ENCODE results near the gene GDF10. TPM values are rescaled to one million over a fixed set of nuclear protein-coding genes. Genes with fewer than 3 reads are reported as not detected.

GDF10 gene
- total and polyA plus RNA-seq, 2 donors (not counting 3 experiments of a cell fraction or from before 2014, with no cell fraction given), result not detected

DNA sequence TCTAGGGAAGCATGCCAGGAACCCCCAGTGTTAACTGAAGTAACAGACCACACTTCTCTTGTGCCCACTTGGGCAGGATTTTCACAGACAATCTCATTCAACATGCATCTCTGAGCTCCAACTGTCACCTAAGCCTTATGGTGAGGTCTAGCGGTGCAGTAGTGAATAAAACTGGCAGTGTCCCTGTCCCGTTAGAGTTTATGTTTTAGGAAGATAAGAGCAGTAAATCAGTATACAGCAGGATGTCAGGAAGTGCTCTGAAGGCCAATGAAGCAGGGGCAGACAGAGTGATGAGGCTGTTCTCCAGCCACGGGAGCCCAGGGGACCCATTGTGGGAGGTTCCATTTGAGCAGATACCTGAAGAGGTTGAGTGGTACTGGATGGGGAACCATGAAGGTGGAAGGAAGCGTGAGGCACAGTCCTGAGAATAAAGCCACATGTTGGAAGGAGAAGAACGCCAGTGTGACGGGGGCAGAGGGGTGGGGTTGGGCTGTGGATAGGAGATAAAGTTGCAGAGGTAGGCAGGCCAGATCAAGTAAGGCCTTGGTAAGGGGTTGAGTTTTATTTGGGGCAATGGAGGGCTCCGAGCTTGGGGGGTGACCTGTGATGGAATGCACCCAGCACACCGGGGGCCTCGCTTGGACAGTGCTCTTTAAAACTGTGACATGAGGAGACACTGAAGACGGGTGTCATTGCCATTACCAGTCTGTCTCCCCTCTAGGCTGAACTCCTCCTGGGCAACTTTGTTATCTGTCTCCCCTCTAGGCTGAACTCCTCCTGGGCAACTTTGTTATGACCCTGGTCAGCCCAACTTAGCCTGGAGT is 6.6 kb downstream of the GDF10 start:
- Histone ChIP-seq H3K4me2 (ENCODE audit: insufficient read depth, low read length) (no peak overlapping the region), H3K9me1 (replicated peaks; ENCODE audit: control insufficient read depth, extremely low read depth, insufficient read depth, low read length) (no peaks in the 10 kb centered on the region), H3K27ac (ENCODE audit: insufficient read depth, low read depth, low read length) (no peak overlapping the region), H3K4me1 (ENCODE audit: control insufficient read depth, extremely low read depth, insufficient read depth, low read length) (no peaks in the 10 kb centered on the region), H3K9ac (replicated peaks; ENCODE audit: extremely low read depth, insufficient read depth, low read length) (no peak overlapping the region), H3K79me2 (ENCODE audit: control insufficient read depth, insufficient read depth, low read length) (no peaks in the 10 kb centered on the region), H2AFZ (ENCODE audit: low read depth, low read length) (no peak overlapping the region), H4K20me1 (replicated peaks; ENCODE audit: control insufficient read depth, extremely low read depth, insufficient read depth, low read length) (no peaks in the 10 kb centered on the region), H3K4me3 (replicated peaks in 1 of 3; ENCODE audit: insufficient read depth in 1 of 3, low read depth in 1 of 3, low read length in 3 of 3) (no peak overlapping the region), H3K9me3 (replicated peaks; ENCODE audit: control insufficient read depth, insufficient read depth, low read length) (no peaks in the 10 kb centered on the region), H3K36me3 (ENCODE audit: control insufficient read depth in 2 of 2, extremely low read depth in 1 of 2, insufficient read depth in 2 of 2, low read length in 2 of 2) (no peaks in the 10 kb centered on the region), H3K27me3 (ENCODE audit: control insufficient read depth in 2 of 2, insufficient read depth in 2 of 2, low read length in 2 of 2) (peaks cover 0 to 4% of the 10 kb centered on the region in 2 experiments)
- FAIRE-seq, result no peak
- ChIA-PET POLR2A (no interaction called here), CTCF (interaction anchor here (0.8 kb wide), 1 partner anchor 259 kb away, joined by 5 read pairs; no protein-coding TSS in a partner anchor)
- dilution Hi-C loops (cut with MboI; ENCODE audit: extremely low pct_ligation_motif_present, low sequenced_read_pairs) (no loop called here), intact Hi-C loops (cut with micrococcal nuclease) (no loop called here)
- TF ChIP-seq, protein P1, sequence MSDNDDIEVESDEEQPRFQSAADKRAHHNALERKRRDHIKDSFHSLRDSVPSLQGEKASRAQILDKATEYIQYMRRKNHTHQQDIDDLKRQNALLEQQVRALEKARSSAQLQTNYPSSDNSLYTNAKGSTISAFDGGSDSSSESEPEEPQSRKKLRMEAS (IDR thresholded peaks at IDR 0.05; ENCODE audit: insufficient read depth, insufficient read length), result no peak
- no peak for TF ChIP-seq FOS (IDR thresholded peaks at IDR 0.05; ENCODE audit: borderline replicate concordance, insufficient read depth, low read length)
- TF ChIP-seq POLR2A (IDR thresholded peaks at IDR 0.05; ENCODE audit: low read depth, low read length), result no peak
- TF ChIP-seq, protein P2, sequence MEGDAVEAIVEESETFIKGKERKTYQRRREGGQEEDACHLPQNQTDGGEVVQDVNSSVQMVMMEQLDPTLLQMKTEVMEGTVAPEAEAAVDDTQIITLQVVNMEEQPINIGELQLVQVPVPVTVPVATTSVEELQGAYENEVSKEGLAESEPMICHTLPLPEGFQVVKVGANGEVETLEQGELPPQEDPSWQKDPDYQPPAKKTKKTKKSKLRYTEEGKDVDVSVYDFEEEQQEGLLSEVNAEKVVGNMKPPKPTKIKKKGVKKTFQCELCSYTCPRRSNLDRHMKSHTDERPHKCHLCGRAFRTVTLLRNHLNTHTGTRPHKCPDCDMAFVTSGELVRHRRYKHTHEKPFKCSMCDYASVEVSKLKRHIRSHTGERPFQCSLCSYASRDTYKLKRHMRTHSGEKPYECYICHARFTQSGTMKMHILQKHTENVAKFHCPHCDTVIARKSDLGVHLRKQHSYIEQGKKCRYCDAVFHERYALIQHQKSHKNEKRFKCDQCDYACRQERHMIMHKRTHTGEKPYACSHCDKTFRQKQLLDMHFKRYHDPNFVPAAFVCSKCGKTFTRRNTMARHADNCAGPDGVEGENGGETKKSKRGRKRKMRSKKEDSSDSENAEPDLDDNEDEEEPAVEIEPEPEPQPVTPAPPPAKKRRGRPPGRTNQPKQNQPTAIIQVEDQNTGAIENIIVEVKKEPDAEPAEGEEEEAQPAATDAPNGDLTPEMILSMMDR (IDR thresholded peaks at IDR 0.05; ENCODE audit: extremely low read depth in 1 of 2, insufficient read depth in 1 of 2, low read depth in 1 of 2, low read length in 2 of 2), result no peak
- no peak for TF ChIP-seq EZH2 (IDR thresholded peaks at IDR 0.05; ENCODE audit: borderline replicate concordance, low read depth, low read length, severe bottlenecking)
- no peak for TF ChIP-seq GATA2 (IDR thresholded peaks at IDR 0.05; ENCODE audit: insufficient read depth, insufficient read length, low read depth, low read length)
- no peak for DNase-seq (ENCODE audit: low read depth, low spot score)
- BruUV-seq (replicated peaks), result no TSS peak
